Activated naive CD4-positive, alpha-beta T cell treated with anti-CD3 and anti-CD28 coated beads for 36 hours (primary cell): Measurements from ENCODE around the gene GH1. TPM values are rescaled to one million over a fixed set of nuclear protein-coding genes. Genes with fewer than 3 reads are reported as not detected.

ENCODE experiments used
- CTCF ChIA-PET: fragments of 350-600 bp; sonication (Branson Sonifier 250); formaldehyde crosslinking; loops from one replicate; lab custom pipeline; 2021; ENCODE audit warnings: antibody characterized with exemption; lab: Charles Lee
- DNase-seq: peaks from one replicate; pipeline ENCODE4 v3.0.0-alpha.2; 2020
- H3K27ac Mint-ChIP-seq: one replicate; pipeline ENCODE4 v1.8.0; 2021; ENCODE audit warnings: mild to moderate bottlenecking, mixed read lengths
- H3K27me3 Mint-ChIP-seq: one replicate; pipeline ENCODE4 v1.8.0; 2021; ENCODE audit warnings: low read depth, mixed read lengths
- H3K36me3 Mint-ChIP-seq: one replicate; pipeline ENCODE4 v1.8.0; 2021; ENCODE audit warnings: low read depth, mixed read lengths
- H3K4me1 Mint-ChIP-seq: one replicate; pipeline ENCODE4 v1.8.0; 2021; ENCODE audit warnings: low read depth, mixed read lengths
- H3K4me3 Mint-ChIP-seq: one replicate; pipeline ENCODE4 v1.8.0; 2021; ENCODE audit warnings: mild to moderate bottlenecking, moderate library complexity, mixed read lengths
- H3K9me3 Mint-ChIP-seq: one replicate; pipeline ENCODE4 v1.8.0; 2021; ENCODE audit warnings: mixed read lengths
- intact Hi-C: fragments of 100-400 bp; cut with micrococcal nuclease; formaldehyde crosslinking; loops from one replicate; pipeline ENCODE4 v1.15.1; 2023
- total RNA-seq, 2 experiments: library from RNA; stranded (reverse); gene quantifications; one replicate each; pipeline ENCODE4 v1.2.3, GENCODE V29; 2021

Gene GH1
- total RNA-seq, 2 experiments from 2014 or later: not detected

- Mint-ChIP-seq H3K36me3 (no peaks in the 10 kb centered on the region), H3K9me3 (no peaks in the 10 kb centered on the region), H3K4me1 (peaks cover 21% of the 10 kb centered on the region), H3K27me3 (no peaks in the 10 kb centered on the region), H3K4me3 (no peak overlapping the region), H3K27ac (peak overlapping the region; percentile 61)
- peak; percentile 68 for DNase-seq
- intact Hi-C loops: no loop called here
- CTCF ChIA-PET: interaction anchor here (0.6 to 7.2 kb wide), 5 partner anchors 8 to 43 kb away, joined by 3 to 42 read pairs (median 5); partner anchors contain the start of genes CSHL1 and GH1
These were observed 35.9 kb upstream of the GH1 start for GRCh38 chr17:63954402-63955063.

- no peak overlapping the region for H3K27ac Mint-ChIP-seq
- H3K4me1 Mint-ChIP-seq: peaks cover 26% of the 10 kb centered on the region
- H3K9me3 Mint-ChIP-seq: no peaks in the 10 kb centered on the region
- intact Hi-C loops: no loop called here
- CTCF ChIA-PET: interaction anchor here (1.0 to 7.2 kb wide), 9 partner anchors 19 to 74 kb away, joined by 3 to 42 read pairs (median 3); partner anchors contain the start of genes CD79B, CSHL1 and GH1
- no peaks in the 10 kb centered on the region for H3K36me3 Mint-ChIP-seq
- H3K27me3 Mint-ChIP-seq: no peaks in the 10 kb centered on the region
- no peak overlapping the region for H3K4me3 Mint-ChIP-seq
- DNase-seq: peak; percentile 58
These were observed 32.6 kb upstream of the GH1 start for GRCh38 chr17:63950940-63951907.

GRCh38 chr17:63949576-63950250 lies 31.1 kb upstream of the GH1 start:
- Mint-ChIP-seq H3K27ac (no peak overlapping the region), H3K36me3 (no peaks in the 10 kb centered on the region), H3K4me1 (peaks cover 23% of the 10 kb centered on the region), H3K9me3 (no peaks in the 10 kb centered on the region), H3K4me3 (no peak overlapping the region), H3K27me3 (no peaks in the 10 kb centered on the region)
- CTCF ChIA-PET: interaction anchor here (0.6 to 7.2 kb wide), 6 partner anchors 17 to 150 kb away, joined by 3 to 42 read pairs (median 3); partner anchors contain the start of genes CD79B and GH1
- no peak for DNase-seq
- intact Hi-C loops: loop anchor here (5.0 kb wide), 1 partner anchor 43 kb away; no protein-coding TSS in a partner anchor

DNA sequence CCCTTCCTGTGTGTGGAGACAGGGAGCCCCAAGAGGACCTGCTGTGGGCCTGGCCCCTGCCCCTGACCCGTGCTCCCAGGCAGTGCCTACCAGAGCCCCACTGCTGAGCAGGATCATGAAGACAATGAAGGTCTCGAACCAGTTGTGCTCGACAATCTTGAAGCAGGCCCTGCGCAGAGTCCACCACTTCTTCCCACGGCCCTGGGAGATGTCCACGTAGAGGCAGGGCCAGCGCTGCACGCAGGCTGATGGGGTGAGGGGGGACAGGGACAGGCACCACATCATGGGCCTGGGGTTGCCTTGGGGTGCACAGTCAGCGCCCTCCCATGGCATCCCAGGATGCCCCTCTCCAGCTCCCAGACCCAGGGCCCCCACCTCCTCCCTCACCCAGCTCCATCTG lies 29.9 kb upstream of the GH1 start:
- Mint-ChIP-seq H3K27me3 (no peaks in the 10 kb centered on the region), H3K27ac (no peak overlapping the region), H3K9me3 (no peaks in the 10 kb centered on the region), H3K4me1 (peaks cover 11% of the 10 kb centered on the region), H3K4me3 (no peak overlapping the region), H3K36me3 (no peaks in the 10 kb centered on the region)
- no peak for DNase-seq
- CTCF ChIA-PET: interaction anchor here (0.6 to 7.2 kb wide), 3 partner anchors 17 to 38 kb away, joined by 3 to 42 read pairs (median 5); partner anchors contain the start of gene GH1
- intact Hi-C loops: loop anchor here (5.0 kb wide), 1 partner anchor 44 kb away; no protein-coding TSS in a partner anchor

GRCh38 chr17:63947711-63948330 lies 29.2 kb upstream of the GH1 start:
- Mint-ChIP-seq H3K4me1 (peaks cover 11% of the 10 kb centered on the region), H3K9me3 (no peaks in the 10 kb centered on the region), H3K27ac (no peak overlapping the region), H3K4me3 (no peak overlapping the region), H3K27me3 (no peaks in the 10 kb centered on the region), H3K36me3 (no peaks in the 10 kb centered on the region)
- CTCF ChIA-PET: interaction anchor here (1.1 to 3.0 kb wide), 6 partner anchors 11 to 81 kb away, joined by 3 to 76 read pairs (median 16); partner anchors contain the start of gene GH1
- no peak for DNase-seq
- intact Hi-C loops: loop anchor here (5.0 kb wide), 1 partner anchor 44 kb away; no protein-coding TSS in a partner anchor

GRCh38 chr17:63946440-63947363 lies 28.1 kb upstream of the GH1 start:
- Mint-ChIP-seq H3K27me3 (no peaks in the 10 kb centered on the region), H3K27ac (no peak overlapping the region), H3K9me3 (no peaks in the 10 kb centered on the region), H3K36me3 (no peaks in the 10 kb centered on the region), H3K4me1 (peaks cover 8% of the 10 kb centered on the region), H3K4me3 (peak overlapping the region; percentile 28)
- peak; percentile 74 for DNase-seq
- intact Hi-C loops: loop anchor here (1.0 to 5.0 kb wide), 4 partner anchors 14 to 79 kb away; partner anchors contain the start of gene CD79B
- CTCF ChIA-PET: interaction anchor here (0.5 to 3.0 kb wide), 46 partner anchors 8 to 272 kb away, joined by 3 to 76 read pairs (median 4); partner anchors contain the start of genes CD79B, CSHL1, GH1 and ICAM2

GRCh38 chr17:63945784-63946439 lies 27.3 kb upstream of the GH1 start:
- no peaks in the 10 kb centered on the region for H3K9me3 Mint-ChIP-seq
- no peak overlapping the region for H3K27ac Mint-ChIP-seq
- no peaks in the 10 kb centered on the region for H3K36me3 Mint-ChIP-seq
- no peak overlapping the region for H3K4me3 Mint-ChIP-seq
- no peak for DNase-seq
- no peaks in the 10 kb centered on the region for H3K27me3 Mint-ChIP-seq
- intact Hi-C loops: loop anchor here (1.0 to 5.0 kb wide), 4 partner anchors 14 to 79 kb away; partner anchors contain the start of gene CD79B
- peaks cover 8% of the 10 kb centered on the region for H3K4me1 Mint-ChIP-seq
- CTCF ChIA-PET: interaction anchor here (0.5 to 3.0 kb wide), 43 partner anchors 9 to 194 kb away, joined by 3 to 76 read pairs (median 5); partner anchors contain the start of genes CD79B, CSHL1, GH1 and ICAM2

GRCh38 chr17:63944736-63945499 lies 26.3 kb upstream of the GH1 start:
- intact Hi-C loops: loop anchor here (5.0 kb wide), 1 partner anchor 47 kb away; no protein-coding TSS in a partner anchor
- no peaks in the 10 kb centered on the region for H3K36me3 Mint-ChIP-seq
- no peak overlapping the region for H3K27ac Mint-ChIP-seq
- H3K4me1 Mint-ChIP-seq: peaks cover 8% of the 10 kb centered on the region
- H3K9me3 Mint-ChIP-seq: no peaks in the 10 kb centered on the region
- DNase-seq: no peak
- H3K4me3 Mint-ChIP-seq: no peak overlapping the region
- H3K27me3 Mint-ChIP-seq: no peaks in the 10 kb centered on the region
- CTCF ChIA-PET: interaction anchor here (1.9 to 3.0 kb wide), 5 partner anchors 14 to 34 kb away, joined by 7 to 76 read pairs (median 21); partner anchors contain the start of genes CSHL1 and GH1

DNA sequence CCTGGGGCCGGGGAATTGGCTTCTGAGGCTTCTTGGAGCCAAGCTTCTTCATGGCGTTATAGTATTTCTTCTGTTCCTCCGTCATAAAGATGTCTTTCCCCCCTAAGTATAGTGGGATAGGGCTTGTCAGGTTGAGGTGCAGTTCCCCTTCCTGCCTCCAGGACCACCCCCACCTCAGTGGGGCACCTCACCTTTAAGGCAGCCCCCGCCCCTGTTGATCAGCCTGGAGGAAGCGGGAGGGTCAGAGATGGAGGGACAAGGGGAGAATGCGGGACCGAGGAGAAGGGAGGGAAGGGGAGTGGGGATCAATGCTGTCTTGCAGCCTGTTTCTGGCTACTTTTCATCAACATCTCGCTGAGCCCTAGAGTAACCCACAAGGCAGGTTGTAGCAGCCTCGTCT lies 25.1 kb upstream of the GH1 start:
- no peaks in the 10 kb centered on the region for H3K9me3 Mint-ChIP-seq
- H3K4me1 Mint-ChIP-seq: peaks cover 8% of the 10 kb centered on the region
- no peaks in the 10 kb centered on the region for H3K36me3 Mint-ChIP-seq
- no peak overlapping the region for H3K27ac Mint-ChIP-seq
- CTCF ChIA-PET: no interaction called here
- DNase-seq: no peak
- no peak overlapping the region for H3K4me3 Mint-ChIP-seq
- intact Hi-C loops: no loop called here
- no peaks in the 10 kb centered on the region for H3K27me3 Mint-ChIP-seq
